ENCODE data around the gene COL6A3. TPM values are rescaled to one million over a fixed set of nuclear protein-coding genes. Genes with fewer than 3 reads are reported as not detected.

COL6A3 gene
- total RNA-seq, 3 donors from 2014 or later = 20.9 to 235 (median 194) TPM

DNA sequence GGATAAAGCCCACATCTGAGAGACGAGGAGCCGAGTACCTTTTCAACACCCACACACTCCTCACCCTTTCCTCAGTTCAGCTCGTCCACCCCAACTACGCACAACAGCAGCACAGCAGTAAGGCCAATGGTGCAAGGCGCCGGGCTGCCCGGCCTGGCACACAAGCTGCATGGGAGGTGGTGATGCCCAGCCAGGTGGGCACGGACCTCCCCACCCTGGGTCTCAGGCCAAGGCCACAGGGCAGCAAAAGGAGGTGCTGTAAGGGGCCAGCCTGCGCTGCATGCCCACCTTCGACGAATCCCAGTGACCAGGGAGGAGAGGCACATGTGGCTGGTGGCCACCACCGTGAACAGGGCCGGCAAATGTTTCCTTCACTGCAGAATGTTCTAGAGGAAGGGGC is 36.6 kb upstream of the COL6A3 start:
- no peak for ATAC-seq
- DNase-seq = no peak
- Histone ChIP-seq H3K9me3 (no peaks in the 10 kb centered on the region), H3K4me3 (no peak overlapping the region), H3K4me1 (ENCODE audit: low read depth) (no peaks in the 10 kb centered on the region), H3K36me3 (ENCODE audit: low read depth) (no peaks in the 10 kb centered on the region)
- intact Hi-C loops (cut with DNase I, micrococcal nuclease) = no loop called here
- TF ChIP-seq, protein P1, sequence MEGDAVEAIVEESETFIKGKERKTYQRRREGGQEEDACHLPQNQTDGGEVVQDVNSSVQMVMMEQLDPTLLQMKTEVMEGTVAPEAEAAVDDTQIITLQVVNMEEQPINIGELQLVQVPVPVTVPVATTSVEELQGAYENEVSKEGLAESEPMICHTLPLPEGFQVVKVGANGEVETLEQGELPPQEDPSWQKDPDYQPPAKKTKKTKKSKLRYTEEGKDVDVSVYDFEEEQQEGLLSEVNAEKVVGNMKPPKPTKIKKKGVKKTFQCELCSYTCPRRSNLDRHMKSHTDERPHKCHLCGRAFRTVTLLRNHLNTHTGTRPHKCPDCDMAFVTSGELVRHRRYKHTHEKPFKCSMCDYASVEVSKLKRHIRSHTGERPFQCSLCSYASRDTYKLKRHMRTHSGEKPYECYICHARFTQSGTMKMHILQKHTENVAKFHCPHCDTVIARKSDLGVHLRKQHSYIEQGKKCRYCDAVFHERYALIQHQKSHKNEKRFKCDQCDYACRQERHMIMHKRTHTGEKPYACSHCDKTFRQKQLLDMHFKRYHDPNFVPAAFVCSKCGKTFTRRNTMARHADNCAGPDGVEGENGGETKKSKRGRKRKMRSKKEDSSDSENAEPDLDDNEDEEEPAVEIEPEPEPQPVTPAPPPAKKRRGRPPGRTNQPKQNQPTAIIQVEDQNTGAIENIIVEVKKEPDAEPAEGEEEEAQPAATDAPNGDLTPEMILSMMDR (IDR thresholded peaks at IDR 0.05) = no peak

DNA sequence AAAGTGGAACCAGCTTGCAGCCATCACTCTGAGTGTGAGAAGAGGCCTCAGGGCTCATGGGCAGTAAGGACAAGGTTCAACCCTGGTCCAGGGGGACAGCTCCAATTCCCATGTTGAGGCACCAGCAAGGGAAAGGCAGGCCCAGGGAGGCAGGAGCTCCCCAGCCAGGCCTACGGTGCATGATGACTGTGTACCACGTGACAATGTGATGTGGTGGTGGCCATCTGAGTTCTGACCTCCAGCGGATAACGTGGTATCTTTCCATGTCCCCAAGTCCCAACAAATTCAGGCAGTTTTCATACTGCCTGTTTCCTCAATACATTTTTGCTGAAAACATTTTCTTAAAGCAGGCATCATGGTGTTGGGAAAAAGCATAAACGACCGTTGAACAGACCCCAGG is 36.1 kb upstream of the COL6A3 start:
- ATAC-seq = no peak
- no peak for DNase-seq
- TF ChIP-seq, protein P1 (IDR thresholded peaks at IDR 0.05) = no peak
- Histone ChIP-seq H3K9me3 (no peaks in the 10 kb centered on the region), H3K36me3 (ENCODE audit: low read depth) (no peaks in the 10 kb centered on the region), H3K4me3 (no peak overlapping the region), H3K4me1 (ENCODE audit: low read depth) (no peaks in the 10 kb centered on the region)
- intact Hi-C loops (cut with DNase I, micrococcal nuclease) = no loop called here

DNA sequence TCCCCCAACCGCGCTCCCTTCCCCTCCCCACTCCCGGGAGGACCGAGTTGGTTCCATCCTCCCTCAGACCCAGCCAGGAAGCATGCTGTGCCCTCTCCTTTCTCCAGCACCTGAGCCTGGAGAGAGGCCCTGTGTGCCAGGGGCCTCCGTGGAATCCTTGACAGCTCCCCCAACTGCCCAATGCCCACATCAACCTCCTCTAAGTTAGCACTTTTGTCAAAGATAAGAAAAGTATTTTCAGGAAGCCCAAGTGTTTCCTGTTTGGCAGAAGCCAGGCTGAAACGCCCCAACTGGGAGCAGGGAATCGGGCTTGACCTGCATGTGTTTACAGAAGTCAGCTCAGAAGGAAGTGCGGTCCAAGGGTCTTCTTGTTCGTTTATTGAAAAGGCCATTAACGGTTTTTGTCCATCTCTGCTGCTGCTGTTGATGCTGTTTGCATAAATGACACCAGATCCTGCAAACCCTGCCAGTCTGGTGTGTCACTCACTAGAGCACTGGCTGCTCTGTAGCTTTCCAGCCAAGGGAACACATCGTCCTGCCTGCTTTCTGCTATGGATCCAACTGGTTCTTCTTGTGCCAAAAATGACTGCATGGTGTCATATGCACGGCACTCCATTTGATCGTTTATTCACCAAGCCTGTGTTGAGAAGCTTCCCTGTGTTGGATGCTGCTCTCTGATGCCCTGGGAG is 35.4 kb upstream of the COL6A3 start:
- ATAC-seq (peak; percentile 54), DNase-seq (peak in 1 of 3 donors; percentile 32)
- TF ChIP-seq, protein P1 (IDR thresholded peaks at IDR 0.05) = no peak
- Histone ChIP-seq H3K4me3 (no peak overlapping the region), H3K36me3 (ENCODE audit: low read depth) (no peaks in the 10 kb centered on the region), H3K9me3 (no peaks in the 10 kb centered on the region), H3K4me1 (ENCODE audit: low read depth) (no peaks in the 10 kb centered on the region)
- intact Hi-C loops (cut with DNase I, micrococcal nuclease) = no loop called here

DNA sequence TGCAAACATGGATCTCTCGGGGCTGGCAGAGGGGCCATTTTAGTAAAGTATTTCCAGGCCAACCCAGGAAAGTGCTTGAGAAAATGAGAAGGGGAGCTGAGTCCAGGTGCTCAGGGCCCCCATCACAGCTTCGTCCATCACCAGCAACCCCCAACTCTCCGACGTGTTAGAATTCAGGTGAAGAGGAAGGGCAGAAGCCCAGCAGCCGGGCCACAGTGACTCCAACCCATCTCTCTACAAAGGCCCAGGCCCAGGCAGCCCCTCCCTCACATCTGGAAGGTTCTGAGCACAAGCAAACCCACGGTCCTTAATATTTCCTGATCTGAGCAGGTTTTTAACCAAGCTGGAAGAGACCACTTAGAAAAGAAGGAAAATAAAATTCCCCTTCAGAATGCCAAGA is 34.7 kb upstream of the COL6A3 start:
- no peaks in the 10 kb centered on the region for H3K9me3 ChIP-seq
- intact Hi-C loops (cut with DNase I, micrococcal nuclease) = no loop called here
- H3K4me1 ChIP-seq (ENCODE audit: low read depth) = no peaks in the 10 kb centered on the region
- TF ChIP-seq, protein P1 (IDR thresholded peaks at IDR 0.05) = no peak
- no peak overlapping the region for H3K4me3 ChIP-seq
- H3K36me3 ChIP-seq (ENCODE audit: low read depth) = no peaks in the 10 kb centered on the region
- no peak for DNase-seq
- ATAC-seq = no peak

GRCh38 chr2:237448171-237448570 is 34.2 kb upstream of the COL6A3 start:
- Histone ChIP-seq H3K4me1 (ENCODE audit: low read depth) (no peaks in the 10 kb centered on the region), H3K36me3 (ENCODE audit: low read depth) (no peaks in the 10 kb centered on the region), H3K4me3 (no peak overlapping the region), H3K9me3 (no peaks in the 10 kb centered on the region)
- DNase-seq (no peak), ATAC-seq (no peak)
- intact Hi-C loops (cut with DNase I, micrococcal nuclease) = no loop called here
- TF ChIP-seq, protein P1 (IDR thresholded peaks at IDR 0.05) = no peak

DNA sequence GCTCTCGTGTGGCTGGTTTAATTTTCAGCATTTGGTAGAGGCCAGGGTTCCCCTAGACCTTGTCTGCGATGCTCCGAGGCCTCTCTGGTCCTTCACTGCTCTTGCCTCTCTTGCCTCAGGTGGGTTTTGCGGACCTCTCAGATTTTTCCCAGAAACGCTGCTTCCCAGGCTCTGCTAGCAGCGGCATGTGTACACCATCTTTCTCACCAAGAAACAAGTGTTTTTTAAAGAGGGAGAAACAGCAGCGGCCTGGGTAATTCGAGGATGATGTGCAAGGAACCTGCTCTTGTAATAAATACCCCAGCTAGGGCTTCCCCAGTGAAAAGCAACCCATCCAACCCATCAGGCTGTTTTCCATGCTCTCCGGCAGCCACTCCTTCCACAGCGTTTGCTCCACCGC is 33.5 kb upstream of the COL6A3 start:
- intact Hi-C loops (cut with DNase I, micrococcal nuclease) = no loop called here
- no peaks in the 10 kb centered on the region for H3K36me3 ChIP-seq (ENCODE audit: low read depth)
- no peaks in the 10 kb centered on the region for H3K4me1 ChIP-seq (ENCODE audit: low read depth)
- no peak overlapping the region for H3K4me3 ChIP-seq
- DNase-seq (no peak), ATAC-seq (no peak)
- H3K9me3 ChIP-seq = no peaks in the 10 kb centered on the region
- TF ChIP-seq, protein P1 (IDR thresholded peaks at IDR 0.05) = no peak
